DND-41 (cell line): Measurements from ENCODE around the gene CNGA3.

Source experiments
- CTCF ChIP-seq: IDR thresholded peaks from 2 replicates; pipeline ENCODE4 v1.5.1; 2012; ENCODE audit warnings: borderline replicate concordance, low read length, moderate library complexity, mild to moderate bottlenecking; ENCODE audit not compliant: poor library complexity, severe bottlenecking; ENCODE audit errors: extremely low read depth
- EZH2 ChIP-seq: IDR thresholded peaks from 3 replicates; pipeline ENCODE4 v1.6.1; 2012; ENCODE audit warnings: borderline replicate concordance, low read depth, mild to moderate bottlenecking, moderate library complexity, low read length, inconsistent platforms; ENCODE audit not compliant: severe bottlenecking

GRCh38 chr2:98334439-98335078 is 11.7 kb upstream of the CNGA3 start:
- TF ChIP-seq EZH2 (no peak), CTCF (no peak)
